Activated T-helper 1 cell treated with Interleukin-2 at 50 U/mL for 16 hours (primary cell): ENCODE data around the gene MRTFB.
"Not testable (repeated sequence)": the region's sequence is repeated elsewhere in the genome, so short reads cannot be mapped to it uniquely, and the experiment has no call there.

ENCODE experiments used
- DNase-seq: peaks from one replicate; pipeline ENCODE4 v3.0.0-alpha.2; 2020; ENCODE audit warnings: low read depth

The MRTFB gene

DNA sequence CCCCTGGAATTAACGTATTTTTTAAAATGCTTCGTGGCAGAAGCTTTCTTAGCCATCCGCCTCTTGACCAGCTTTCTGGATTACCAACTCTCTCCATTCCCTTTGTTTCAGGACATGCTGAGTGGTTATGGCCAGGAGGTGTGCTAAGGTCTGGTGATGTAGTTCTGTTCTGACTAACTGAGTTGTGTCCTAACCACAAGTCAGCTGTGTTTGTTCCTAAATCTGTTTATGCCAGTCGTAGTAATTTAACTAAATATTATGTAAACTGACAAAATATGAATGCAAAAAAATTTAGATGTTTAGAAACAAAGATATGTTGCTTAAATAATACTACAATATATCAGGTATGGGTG is 61.6 kb downstream of the MRTFB start:
- DNase-seq, result no peak

DNA sequence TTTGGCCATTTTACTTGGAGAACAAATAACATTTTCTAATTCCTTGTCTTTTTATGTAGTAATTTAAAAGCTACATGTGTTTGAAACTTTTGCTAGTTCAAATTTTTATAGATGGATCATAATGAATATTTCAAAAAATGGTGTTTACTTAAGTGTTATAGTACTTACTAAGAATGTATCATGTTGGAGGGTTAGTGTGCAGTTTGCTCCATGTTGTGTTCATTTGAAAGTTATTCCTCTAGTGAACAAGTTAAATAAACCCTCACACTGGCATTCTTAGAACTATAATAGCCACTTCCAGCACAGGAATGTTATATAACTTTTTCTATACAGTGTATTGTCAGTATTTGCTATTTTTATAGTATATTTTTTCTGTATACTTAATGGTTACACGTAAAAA is 62.8 kb downstream of the MRTFB start:
- DNase-seq, result no peak

DNA sequence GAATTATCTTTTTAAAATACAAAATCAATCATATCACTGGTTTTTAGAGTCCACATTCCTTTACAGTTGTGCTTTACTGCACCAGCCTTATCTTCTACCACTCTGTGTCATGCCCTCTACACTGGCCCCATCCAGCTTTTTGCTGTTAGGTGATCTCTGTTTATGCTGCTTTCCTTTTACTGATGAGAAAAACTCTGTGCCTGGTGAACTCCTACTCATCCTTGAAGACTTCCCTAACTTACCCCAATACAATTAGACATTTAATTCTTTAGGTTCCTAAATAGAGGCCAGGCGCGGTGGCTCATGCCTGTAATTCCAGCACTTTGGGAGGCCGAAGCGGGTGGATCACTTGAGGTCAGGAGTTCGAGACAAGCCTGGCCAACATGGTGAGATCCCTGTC is 64.6 kb downstream of the MRTFB start:
- no peak for DNase-seq

DNA sequence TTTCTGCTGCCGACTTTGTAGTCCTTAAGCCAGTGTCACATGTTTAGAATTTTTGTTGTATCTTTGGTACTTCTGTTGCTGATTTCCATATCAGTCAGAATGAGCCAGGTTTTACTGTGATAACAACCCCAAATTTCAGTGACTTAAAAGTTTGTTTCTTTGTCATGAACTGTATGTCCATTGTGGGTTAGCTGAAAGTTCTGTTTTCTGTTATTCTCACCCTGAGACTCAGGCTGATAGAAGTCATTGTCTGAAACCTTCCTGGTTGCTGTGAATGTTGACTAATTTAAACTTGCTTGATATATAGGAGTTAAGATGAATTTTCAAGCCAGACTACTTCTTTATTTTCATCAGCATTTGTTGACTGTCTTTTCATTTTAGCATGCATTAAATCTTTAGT is 68.8 kb downstream of the MRTFB start:
- DNase-seq, result no peak

DNA sequence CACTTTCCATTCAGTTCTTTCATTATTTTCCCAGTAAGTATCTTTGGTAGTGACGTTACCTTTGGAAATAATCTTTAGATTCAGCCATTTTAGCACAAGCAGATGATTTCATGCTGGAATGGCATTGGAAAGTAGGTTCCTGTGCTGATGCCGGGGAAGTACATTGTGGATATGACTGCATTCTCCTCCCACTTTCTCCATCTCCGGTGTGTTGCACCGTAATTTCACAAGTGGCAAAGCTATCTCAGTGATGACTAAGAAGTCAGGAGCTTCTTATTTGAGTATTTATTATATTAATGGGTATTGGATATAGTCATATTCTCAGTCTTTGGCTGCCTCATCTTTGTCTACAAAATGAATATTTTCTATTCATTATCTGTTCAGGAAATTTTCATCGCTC is 69.8 kb downstream of the MRTFB start:
- no peak for DNase-seq

DNA sequence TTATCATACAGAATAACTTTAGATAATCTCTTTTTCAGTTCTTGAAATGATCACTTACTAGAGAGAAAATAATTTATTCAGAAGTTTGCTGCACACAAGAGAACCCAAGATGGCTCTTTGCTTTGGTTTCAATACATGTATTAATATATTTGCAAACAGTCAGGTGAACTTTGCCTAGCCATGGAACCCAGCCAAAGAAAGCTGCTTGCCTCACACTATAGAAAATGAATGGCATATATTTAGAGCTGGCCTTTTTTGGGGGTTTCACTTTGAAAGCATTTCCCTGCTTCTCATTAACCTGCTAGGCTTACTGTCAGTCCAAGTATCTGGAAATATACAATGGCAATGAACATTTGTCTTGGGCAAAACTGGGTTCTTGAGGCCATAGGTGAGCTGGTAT is 75.3 kb downstream of the MRTFB start:
- DNase-seq, result no peak

DNA sequence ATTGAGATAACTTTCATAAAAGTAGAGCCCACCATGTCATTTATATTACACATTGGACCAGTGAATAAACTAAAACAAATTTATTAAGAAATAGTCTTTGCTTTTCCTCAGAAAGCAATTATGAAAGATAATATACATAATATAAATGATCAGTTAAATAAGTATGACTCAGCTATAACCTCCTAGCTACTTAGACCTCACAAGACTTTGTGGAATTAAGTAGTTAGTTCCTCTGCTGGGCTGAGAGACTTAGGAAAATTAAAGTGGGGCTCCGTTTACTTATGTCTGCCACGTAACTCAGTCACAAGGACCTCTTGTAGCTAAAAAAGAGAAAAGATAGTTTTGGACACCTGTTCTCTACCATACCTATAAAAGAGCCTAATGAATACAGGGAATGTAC is 76.9 kb downstream of the MRTFB start:
- DNase-seq, result no peak

DNA sequence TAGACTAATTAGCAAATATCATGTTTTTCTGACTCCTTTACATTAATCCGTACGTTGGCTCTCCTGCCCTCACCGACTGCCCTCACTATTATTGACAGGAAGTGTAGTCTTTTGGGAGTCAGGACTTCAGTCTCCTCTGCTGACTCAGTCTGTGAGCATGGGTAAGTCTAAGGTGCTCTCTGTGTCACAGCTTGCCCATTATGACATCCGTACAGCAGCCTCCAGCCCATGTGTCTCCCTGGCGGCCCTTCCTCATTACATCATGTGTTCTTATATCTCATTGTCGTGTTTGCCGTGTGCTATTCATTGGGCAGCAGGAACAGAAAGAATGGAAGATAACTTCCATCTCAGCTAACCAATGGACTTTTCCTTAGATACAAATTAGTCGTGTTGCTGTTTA is 77.5 kb downstream of the MRTFB start:
- no peak for DNase-seq

DNA sequence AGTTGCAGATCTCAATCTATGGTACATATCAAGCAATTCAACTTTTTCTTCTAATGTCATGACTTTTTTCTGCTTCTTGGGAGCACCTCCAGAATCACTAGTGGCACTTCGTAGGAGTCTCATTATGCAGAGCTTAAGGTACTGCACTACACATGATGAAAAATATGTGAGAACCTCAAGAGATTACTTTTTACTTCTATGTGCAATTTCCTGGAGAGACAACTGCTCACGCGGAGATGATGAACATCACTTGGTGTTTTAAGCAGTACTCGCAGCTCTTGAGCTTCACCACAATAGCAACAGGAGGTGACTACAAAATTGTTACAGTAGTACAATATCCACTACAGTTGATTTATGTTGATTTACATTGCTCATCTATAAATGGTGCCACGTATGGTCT is 79.7 kb downstream of the MRTFB start:
- DNase-seq, result no peak

DNA sequence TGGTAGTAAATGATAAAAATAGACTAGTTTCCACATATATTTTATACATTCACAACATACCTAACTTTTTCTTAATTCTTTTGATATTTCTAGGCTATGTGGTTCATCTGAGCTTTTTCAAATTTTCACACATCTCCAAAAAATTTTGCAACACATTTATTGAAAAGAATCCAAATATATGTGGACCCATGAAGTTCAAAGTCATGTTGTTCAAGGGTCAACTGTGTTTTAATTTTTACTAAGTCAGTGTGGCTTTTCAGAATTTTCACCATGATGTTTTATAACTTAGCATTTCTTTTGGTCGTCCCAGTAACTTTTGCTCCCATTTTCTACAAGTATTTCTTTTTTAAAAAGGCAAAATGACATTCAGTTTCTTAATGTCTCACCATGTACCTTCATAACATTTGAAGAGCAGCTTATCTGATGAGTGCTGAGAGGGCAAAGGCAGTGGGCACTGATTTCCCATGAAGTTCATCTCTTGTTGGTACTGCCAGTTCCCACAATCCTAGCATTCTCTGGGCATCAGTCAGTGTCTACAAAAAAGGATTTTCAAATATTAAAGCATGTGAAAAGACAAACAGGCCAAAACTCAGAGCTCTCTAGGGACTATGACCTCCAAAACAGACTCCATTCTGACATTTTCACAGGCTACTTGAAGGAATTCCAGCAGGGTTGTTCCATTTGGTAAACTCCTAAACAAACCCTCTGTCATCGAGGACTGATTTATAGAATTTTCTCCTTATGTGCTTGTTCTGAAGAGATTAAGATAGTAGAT is 80.3 kb downstream of the MRTFB start:
- no peak for DNase-seq

DNA sequence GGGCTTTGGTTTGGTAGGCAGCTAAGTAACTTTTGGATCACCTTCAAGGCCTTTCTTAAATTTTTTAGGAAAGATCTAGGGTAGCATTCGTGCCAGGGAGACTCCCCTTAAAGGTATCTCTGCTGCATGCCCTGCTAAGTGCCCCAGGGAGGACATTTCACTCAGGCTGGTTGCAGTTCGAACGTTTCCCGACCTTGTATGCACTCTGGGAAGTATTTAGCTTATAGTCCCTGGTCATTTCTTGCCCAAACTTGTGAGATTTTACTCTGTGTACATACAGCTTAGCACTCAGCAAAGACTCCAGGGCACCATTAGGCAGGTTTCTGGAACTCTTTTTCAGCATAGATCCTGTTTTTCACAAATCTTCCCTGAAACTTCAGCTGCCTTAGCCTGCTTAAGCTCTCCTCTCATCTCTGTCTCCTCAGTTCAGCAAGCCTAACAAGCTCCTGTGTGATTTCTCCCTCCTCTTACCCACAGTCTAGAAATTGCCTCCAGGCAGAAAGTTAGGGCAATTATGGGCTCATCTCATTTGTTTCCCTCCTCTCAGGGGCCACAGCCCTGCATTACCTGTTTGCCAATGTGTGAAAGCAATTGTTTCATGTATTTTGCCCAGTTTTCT is 84.6 kb downstream of the MRTFB start:
- no peak for DNase-seq

DNA sequence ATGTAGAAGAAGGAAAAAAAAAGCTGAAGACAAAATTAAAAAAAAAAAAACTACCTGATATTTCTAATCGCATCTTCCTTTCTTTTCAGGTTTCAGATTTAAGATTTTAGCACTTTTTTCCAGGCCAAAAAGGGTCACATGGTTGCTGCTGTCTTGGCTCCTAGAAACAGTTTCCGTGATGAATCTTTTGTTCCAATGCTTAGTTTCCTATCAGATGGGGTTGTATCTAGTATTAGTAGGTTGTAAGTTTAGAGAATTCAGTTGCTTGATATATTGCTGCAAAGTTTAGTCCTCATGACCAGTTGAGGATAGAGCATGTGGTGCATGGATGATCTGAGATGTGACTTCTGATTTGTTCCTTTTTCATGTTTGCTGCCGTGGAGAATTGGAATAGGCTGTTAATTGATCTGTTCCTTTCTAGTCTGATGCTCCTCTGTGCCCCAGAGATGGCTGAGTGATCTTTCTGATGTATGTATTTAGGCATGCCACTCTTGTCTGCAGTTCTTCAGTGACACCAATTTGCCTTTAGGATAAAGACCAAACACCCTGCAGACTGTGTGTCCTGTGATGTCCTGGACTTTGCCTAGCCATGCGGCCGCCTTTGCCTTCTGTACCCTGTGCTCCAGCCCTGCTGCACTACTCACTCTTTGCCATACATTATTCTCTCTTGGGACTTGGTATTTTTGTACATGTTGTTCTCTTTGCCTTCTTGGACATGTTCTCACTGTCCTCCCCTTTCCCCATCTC is 94.0 kb downstream of the MRTFB start:
- no peak for DNase-seq

DNA sequence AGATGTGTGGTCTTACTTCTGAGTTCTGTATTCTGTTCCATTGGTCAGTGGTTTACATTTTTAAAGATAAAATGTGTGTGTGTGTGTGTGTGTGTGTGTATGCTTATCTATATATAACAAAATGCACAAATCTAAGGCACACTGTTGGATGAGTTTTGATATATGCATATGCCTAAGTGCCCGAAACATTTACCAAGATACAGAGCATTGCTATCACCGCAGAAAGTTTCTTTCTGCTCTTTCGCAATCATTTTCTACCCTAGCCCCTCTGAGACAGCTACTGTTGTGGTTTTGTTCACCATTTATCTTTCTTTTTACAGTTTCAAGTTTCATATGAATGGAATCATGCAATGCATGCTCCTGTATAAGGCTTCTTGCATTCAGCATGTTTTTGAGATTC is 97.0 kb downstream of the MRTFB start:
- DNase-seq, result no peak

DNA sequence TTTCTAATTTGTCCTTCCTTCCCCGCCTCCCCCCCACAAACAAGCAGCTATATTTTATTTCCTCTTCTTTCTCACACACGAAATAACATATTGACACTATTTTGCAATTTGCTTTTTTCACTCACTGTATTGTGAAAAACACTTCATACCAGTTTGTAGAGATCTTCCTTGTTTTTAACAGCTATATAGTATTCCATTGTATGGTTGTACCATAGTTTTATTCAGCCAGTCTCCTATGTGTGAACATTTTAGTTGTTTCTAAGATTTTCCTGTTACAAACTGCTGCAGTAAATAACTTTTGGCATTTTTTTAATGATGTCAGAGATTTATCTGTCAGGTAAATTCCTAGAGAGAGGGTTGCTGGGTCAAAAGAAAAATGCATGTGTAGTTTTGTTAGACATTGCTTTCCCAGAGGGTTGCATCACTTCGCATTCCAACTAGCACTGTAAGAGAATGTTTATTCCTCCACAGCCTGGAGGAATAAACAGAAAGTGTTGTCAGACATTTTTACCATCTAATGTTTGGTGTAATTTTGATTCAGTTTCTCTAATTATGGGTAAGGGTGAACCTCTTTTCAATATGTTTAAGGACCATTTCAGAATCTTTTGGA is 101.2 kb downstream of the MRTFB start:
- DNase-seq, result no peak

DNA sequence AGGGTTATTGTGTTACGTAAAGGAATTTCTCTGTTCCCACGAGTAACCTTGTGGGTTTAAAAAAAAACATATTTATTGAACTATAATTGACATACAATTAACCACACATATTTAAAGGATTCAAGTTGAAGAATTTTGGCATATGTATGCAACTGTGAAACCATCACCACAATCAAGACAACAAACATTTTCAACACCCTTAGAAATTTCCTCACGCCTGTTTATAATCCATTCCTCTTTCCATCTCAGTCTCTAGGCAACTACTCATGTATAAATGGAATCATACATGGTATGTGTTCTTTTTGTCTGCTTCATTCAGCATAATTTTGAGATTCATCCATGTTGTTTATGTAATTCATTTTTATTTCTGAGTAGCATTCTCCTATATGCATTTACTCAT is 104.0 kb downstream of the MRTFB start:
- no peak for DNase-seq

DNA sequence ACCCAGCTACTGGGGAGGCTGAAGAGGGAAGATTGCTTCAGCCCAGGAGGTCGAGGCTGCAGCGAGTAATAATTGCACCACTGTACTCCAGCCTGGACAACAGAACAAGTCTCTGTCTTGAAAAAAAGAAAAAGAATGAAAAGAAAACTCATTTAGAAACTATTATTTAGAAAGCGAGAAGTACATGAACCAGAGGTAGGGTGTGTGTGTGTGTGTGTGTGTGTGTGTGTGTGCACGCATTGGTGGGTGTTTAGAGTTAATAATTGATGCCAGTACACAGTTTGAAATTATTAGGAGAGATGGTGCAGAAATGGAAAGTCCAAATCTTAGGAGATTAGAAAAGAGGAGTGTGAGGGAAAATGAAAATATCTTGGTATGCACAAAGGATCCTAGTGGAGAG is 106.6 kb downstream of the MRTFB start:
- no peak for DNase-seq

DNA sequence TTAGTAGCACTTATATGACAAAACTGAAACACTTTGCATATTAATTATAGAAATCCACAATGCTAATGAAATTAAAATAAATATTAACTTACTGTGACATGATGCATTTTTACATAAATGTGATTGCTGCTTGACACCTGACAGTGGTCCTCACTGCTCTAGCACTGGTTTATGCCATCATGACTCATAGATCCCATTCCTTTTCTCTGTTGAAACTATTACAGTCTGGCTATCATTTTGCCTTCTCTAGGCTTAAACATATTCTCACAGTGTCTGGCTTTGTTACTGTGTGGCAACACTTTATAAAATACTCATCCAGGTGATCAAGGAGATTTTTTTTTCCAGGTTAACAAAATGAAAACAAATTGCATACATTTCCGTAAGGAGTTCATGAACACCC is 108.0 kb downstream of the MRTFB start:
- DNase-seq, result no peak

DNA sequence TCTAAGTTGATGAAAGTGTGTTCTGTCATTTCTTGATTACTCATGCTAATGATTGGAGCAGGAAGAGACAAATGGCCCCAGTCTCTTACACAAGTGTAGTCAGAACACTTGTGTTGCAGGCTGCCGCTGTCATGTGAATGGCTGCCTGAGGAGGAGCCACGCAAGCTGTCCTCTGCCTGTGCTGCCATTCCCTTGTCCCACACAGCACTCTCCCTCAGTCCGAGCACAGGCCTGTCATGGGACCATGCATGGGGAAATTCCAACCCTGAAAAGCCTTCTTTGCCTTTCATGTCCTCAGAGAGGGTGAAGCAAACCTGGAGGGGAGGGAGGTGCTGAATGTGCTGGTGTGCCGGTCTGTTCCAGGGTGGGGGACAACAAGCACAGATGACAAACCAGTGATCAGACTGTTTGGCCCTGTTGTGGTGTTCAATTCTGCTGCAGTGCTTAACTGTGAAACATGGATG is 109.4 kb downstream of the MRTFB start:
- no peak for DNase-seq

DNA sequence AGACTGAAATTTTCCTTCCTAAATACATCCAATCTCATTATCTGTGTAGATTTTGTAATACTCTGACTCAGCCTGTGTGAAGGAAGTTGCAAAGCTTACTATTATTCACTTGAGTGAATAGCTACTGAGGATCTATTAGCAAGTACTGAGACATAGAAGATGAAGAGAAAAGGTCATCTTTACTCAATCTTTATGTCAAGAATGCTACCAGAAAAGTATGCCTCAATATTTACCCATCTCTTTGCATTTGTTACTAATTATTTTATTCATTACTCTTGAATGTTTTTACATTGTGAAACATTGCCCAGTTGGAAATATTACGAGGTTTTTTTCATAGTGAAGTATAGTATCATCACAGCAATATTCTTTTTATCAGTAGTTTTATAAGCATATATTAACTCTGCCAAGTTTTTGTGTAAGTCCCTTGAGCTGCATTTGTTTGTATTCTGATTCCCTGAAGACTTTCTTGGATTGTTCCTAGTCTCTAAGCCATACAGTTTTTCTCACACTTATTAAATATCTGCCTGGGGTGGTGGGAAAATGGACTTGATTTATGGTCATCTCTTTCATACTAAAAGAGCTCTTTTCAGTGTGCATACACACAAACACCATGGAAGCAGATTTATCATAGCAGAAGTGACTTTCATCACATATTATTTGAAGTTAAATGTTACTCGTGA is 110.4 kb downstream of the MRTFB start:
- no peak for DNase-seq

DNA sequence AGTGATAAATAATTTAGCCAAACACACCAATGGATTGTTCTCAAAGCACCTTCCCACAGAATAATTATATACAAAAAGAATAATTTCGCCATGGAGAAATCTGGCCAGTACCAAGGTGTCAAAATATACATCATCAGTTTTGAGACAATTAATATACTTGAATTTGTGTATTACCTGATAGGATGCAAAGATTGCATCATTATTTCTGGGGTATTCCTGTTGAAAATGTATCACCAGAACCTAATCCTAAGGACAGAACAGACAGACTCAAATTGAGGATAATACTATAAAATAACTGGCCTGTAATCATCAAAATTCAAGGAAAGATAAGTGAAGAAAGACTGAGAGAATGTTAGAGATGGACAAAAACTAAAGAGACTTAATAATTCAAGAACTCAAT is 111.9 kb downstream of the MRTFB start:
- no peak for DNase-seq

DNA sequence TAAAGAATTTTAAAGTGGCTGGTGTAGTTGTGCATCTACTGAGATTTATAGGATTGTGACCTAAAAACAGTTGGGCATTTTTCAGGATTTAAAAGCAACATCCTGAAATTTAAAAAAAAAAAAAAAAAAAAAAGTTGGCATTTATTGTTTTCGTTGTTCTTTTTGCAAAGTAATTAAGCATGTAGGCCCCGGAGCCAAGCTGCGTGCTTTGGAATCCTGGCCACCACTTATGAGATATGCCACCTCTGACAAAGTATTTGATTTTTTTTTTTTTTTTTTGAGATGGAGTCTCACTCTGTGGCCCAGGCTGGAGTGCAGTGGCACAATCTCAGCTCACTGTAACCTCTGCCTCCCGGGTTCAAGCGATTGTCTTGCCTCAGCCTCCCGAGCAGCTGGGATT is 112.8 kb downstream of the MRTFB start:
- DNase-seq, result not testable (repeated sequence)
